ENCODE data around the gene PTPN4.

PTPN4 gene

GRCh38 chr2:119929537-119929936 is 169.8 kb downstream of the PTPN4 start:
- in situ Hi-C loops (cut with MboI; ENCODE audit: low pct_unique_long_range_greater_than_20kb, low sequenced_read_pairs, unreplicated experiment) = no loop called here
- TF ChIP-seq CTCF (IDR thresholded peaks at IDR 0.05; ENCODE audit: extremely low read depth, insufficient read depth, missing control alignments) = no peak
- no peak for DNase-seq (ENCODE audit: low spot score)

- TF ChIP-seq CTCF (IDR thresholded peaks at IDR 0.05; ENCODE audit: extremely low read depth, insufficient read depth, missing control alignments) = no peak
Observed at GRCh38 chr2:119932809-119933208, 173.1 kb downstream of the PTPN4 start.

GRCh38 chr2:119934319-119934718 is 174.6 kb downstream of the PTPN4 start:
- in situ Hi-C loops (cut with MboI; ENCODE audit: low pct_unique_long_range_greater_than_20kb, low sequenced_read_pairs, unreplicated experiment) = no loop called here
- TF ChIP-seq CTCF (IDR thresholded peaks at IDR 0.05; ENCODE audit: extremely low read depth, insufficient read depth, missing control alignments) = no peak
- no peak for DNase-seq (ENCODE audit: low spot score)

More at GRCh38 chr2:119932809-119933208, 173.1 kb downstream of the PTPN4 start:
- in situ Hi-C loops (cut with MboI; ENCODE audit: low pct_unique_long_range_greater_than_20kb, low sequenced_read_pairs, unreplicated experiment) = no loop called here
- DNase-seq (ENCODE audit: low spot score) = no peak

GRCh38 chr2:119937680-119938079 is 178.0 kb downstream of the PTPN4 start:
- no peak for TF ChIP-seq CTCF (IDR thresholded peaks at IDR 0.05; ENCODE audit: extremely low read depth, insufficient read depth, missing control alignments)
- no peak for DNase-seq (ENCODE audit: low spot score)
- in situ Hi-C loops (cut with MboI; ENCODE audit: low pct_unique_long_range_greater_than_20kb, low sequenced_read_pairs, unreplicated experiment) = no loop called here

GRCh38 chr2:119939915-119940314 is 180.2 kb downstream of the PTPN4 start:
- no peak for TF ChIP-seq CTCF (IDR thresholded peaks at IDR 0.05; ENCODE audit: extremely low read depth, insufficient read depth, missing control alignments)
- in situ Hi-C loops (cut with MboI; ENCODE audit: low pct_unique_long_range_greater_than_20kb, low sequenced_read_pairs, unreplicated experiment) = no loop called here

GRCh38 chr2:119940856-119941255 is 181.1 kb downstream of the PTPN4 start:
- TF ChIP-seq CTCF (IDR thresholded peaks at IDR 0.05; ENCODE audit: extremely low read depth, insufficient read depth, missing control alignments) = no peak
- no peak for DNase-seq (ENCODE audit: low spot score)
- in situ Hi-C loops (cut with MboI; ENCODE audit: low pct_unique_long_range_greater_than_20kb, low sequenced_read_pairs, unreplicated experiment) = no loop called here

More at GRCh38 chr2:119939915-119940314, 180.2 kb downstream of the PTPN4 start:
- no peak for DNase-seq (ENCODE audit: low spot score)

- in situ Hi-C loops (cut with MboI; ENCODE audit: low pct_unique_long_range_greater_than_20kb, low sequenced_read_pairs, unreplicated experiment) = no loop called here
- DNase-seq (ENCODE audit: low spot score) = no peak
- no peak for TF ChIP-seq CTCF (IDR thresholded peaks at IDR 0.05; ENCODE audit: extremely low read depth, insufficient read depth, missing control alignments)
Observed at GRCh38 chr2:119941388-119941787, 181.7 kb downstream of the PTPN4 start.

All from GM13977 (cell line).